ENCODE results near the gene INTS7. TPM values are rescaled to one million over a fixed set of nuclear protein-coding genes. Genes with fewer than 3 reads are reported as not detected.
A peak's percentile ranks its signal among the peaks of the same experiment; 100 is the strongest.

INTS7 gene
- total RNA-seq, 1 experiment from 2014 or later = 25.3 TPM

DNA sequence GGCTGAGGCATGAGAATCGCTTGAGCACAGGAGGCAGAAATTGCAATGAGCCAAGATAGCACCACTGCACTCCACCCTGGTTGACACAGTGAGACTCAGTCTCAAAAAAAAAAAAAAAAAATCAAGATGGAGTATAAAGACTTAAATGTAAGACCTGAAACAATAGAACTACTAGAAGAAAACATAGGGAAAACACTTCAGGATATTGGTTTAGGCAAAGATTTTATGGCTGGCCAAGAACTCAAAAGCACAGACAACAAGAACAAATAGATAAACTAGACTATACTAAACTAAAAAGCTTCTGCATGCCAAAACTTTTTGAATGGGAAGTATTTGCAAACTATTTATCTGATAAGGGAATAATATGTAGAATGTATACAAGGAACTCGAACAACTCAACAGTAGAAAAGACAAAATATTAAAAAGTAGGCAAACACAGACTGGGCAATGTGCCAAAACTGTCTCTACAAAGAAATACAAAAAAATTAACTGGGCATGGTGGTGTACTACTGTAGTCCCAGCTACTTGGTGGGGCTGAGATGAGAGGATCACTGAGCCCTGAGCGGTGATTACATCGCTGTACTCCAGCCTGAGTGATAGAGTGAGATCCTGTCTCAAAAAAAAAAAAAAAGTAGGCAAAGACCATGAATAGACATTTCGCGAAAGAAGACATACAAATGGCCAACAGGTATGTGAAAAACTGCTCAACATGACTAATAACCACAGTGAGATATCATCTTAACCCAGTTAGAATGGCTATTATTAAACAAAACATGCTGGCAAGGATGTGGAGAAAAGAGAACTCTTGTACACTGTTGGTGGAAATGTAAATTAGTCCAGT is 25.5 kb upstream of the INTS7 start:
- Histone ChIP-seq H3K27ac (ENCODE audit: low read length) (no peak overlapping the region), H3K4me3 (ENCODE audit: low read length) (no peak overlapping the region), H3K36me3 (ENCODE audit: low read depth, low read length) (peaks cover 32% of the 10 kb centered on the region), H3K4me1 (ENCODE audit: insufficient read depth, low read length) (peaks cover 18% of the 10 kb centered on the region), H3F3A (ENCODE audit: low read length, unreplicated experiment) (peaks cover 10% of the 10 kb centered on the region), H3K9me3 (ENCODE audit: low read length) (no peaks in the 10 kb centered on the region), H3K27me3 (ENCODE audit: low read length) (no peaks in the 10 kb centered on the region), H3K4me2 (ENCODE audit: low read length) (no peak overlapping the region), H4K20me1 (ENCODE audit: low read length) (0 out of 2 replicates have a peak, but pooled peaks cover 10% of the 10 kb centered on the region), H2AFZ (ENCODE audit: low read length) (no peak overlapping the region), H3K79me2 (ENCODE audit: low read length) (no peaks in the 10 kb centered on the region), H3K9ac (ENCODE audit: low read length) (no peak overlapping the region), H3K9me2 (replicated peaks; ENCODE audit: low read length) (no peaks in the 10 kb centered on the region)
- ATAC-seq (peak; percentile 67), DNase-seq (peak; percentile 74)
- intact Hi-C loops (cut with micrococcal nuclease) = no loop called here
- TF ChIP-seq EZH2phosphoT487 (IDR thresholded peaks at IDR 0.05; ENCODE audit: borderline replicate concordance, low read length) = no peak
- TF ChIP-seq EZH2 (IDR thresholded peaks at IDR 0.05; ENCODE audit: low read length, unreplicated experiment) = no peak
- TF ChIP-seq, protein P1, sequence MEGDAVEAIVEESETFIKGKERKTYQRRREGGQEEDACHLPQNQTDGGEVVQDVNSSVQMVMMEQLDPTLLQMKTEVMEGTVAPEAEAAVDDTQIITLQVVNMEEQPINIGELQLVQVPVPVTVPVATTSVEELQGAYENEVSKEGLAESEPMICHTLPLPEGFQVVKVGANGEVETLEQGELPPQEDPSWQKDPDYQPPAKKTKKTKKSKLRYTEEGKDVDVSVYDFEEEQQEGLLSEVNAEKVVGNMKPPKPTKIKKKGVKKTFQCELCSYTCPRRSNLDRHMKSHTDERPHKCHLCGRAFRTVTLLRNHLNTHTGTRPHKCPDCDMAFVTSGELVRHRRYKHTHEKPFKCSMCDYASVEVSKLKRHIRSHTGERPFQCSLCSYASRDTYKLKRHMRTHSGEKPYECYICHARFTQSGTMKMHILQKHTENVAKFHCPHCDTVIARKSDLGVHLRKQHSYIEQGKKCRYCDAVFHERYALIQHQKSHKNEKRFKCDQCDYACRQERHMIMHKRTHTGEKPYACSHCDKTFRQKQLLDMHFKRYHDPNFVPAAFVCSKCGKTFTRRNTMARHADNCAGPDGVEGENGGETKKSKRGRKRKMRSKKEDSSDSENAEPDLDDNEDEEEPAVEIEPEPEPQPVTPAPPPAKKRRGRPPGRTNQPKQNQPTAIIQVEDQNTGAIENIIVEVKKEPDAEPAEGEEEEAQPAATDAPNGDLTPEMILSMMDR (conservative IDR thresholded peaks at IDR 0.05; ENCODE audit: low read depth, low read length) = no peak
- BruUV-seq (replicated peaks) = no TSS peak
- POLR2A ChIA-PET (ENCODE audit: unreplicated experiment) = no interaction called here
- CTCF ChIA-PET = interaction anchor here (0.8 kb wide), 1 partner anchor 10 kb away, joined by 3 read pairs; no protein-coding TSS in a partner anchor

DNA sequence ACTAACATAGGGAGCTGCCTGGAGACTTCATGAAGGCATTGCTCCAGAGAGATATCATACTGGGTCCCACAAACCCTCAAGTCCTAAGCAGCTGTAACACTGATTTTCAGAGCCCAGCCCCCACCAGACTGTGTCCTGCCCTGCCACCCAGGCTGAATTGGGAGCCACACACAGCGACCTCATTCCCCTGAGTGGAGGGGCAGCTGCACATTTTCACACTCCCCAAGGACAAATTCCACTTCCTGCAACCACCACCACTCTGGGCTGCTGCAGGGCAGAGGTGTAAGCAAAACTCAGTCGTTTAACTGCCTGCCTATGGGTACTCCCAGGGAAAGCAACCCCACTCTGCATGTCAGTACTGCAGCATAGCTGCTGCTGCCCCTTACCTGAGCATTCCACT is 20.0 kb upstream of the INTS7 start:
- TF ChIP-seq, protein P1 (conservative IDR thresholded peaks at IDR 0.05; ENCODE audit: low read depth, low read length) = no peak
- TF ChIP-seq EZH2phosphoT487 (IDR thresholded peaks at IDR 0.05; ENCODE audit: borderline replicate concordance, low read length) (no peak), EZH2 (IDR thresholded peaks at IDR 0.05; ENCODE audit: low read length, unreplicated experiment) (no peak)

DNA sequence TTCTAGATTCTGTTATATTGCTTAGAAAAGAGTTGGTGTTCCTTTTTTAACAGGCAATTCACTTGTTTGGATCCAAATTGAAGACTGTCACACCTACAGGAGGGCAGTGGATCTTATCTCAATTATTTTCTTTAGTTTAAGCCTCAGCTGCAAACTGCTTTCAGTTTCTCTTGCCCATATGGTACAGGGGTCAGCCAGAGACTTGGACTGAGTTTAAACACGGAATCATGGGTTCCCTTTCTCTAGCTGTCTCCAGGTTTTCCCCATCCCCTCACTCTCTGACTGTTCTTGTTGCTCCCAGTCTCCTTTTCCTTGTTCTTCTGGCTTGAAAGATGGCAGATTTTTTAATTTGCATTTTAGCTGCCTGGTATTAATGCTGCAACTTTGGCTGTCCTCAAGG is 18.6 kb upstream of the INTS7 start:
- H3K4me2 ChIP-seq (ENCODE audit: low read length) = no peak overlapping the region
- H3F3A ChIP-seq (ENCODE audit: low read length, unreplicated experiment) = no peaks in the 10 kb centered on the region
- H3K36me3 ChIP-seq (ENCODE audit: low read depth, low read length) = peaks cover 69% of the 10 kb centered on the region
- no peaks in the 10 kb centered on the region for H3K27me3 ChIP-seq (ENCODE audit: low read length)
- DNase-seq (no peak), ATAC-seq (no peak)
- ChIA-PET CTCF (no interaction called here), POLR2A (ENCODE audit: unreplicated experiment) (no interaction called here)
- H3K9ac ChIP-seq (ENCODE audit: low read length) = no peak overlapping the region
- H3K4me3 ChIP-seq (ENCODE audit: low read length) = no peak overlapping the region
- H4K20me1 ChIP-seq (ENCODE audit: low read length) = no peaks in the 10 kb centered on the region
- H3K27ac ChIP-seq (ENCODE audit: low read length) = no peak overlapping the region
- no peaks in the 10 kb centered on the region for H3K9me3 ChIP-seq (ENCODE audit: low read length)
- no peaks in the 10 kb centered on the region for H3K9me2 ChIP-seq (replicated peaks; ENCODE audit: low read length)
- no TSS peak for BruUV-seq (replicated peaks)
- intact Hi-C loops (cut with micrococcal nuclease) = no loop called here
- H3K79me2 ChIP-seq (ENCODE audit: low read length) = no peaks in the 10 kb centered on the region
- TF ChIP-seq EZH2phosphoT487 (IDR thresholded peaks at IDR 0.05; ENCODE audit: borderline replicate concordance, low read length) (no peak), EZH2 (IDR thresholded peaks at IDR 0.05; ENCODE audit: low read length, unreplicated experiment) (no peak)
- TF ChIP-seq, protein P1 (conservative IDR thresholded peaks at IDR 0.05; ENCODE audit: low read depth, low read length) = no peak
- no peaks in the 10 kb centered on the region for H3K4me1 ChIP-seq (ENCODE audit: insufficient read depth, low read length)
- H2AFZ ChIP-seq (ENCODE audit: low read length) = no peak overlapping the region

More for the DNA sequence above, 20.0 kb upstream of the INTS7 start:
- no peak for DNase-seq
- Histone ChIP-seq H3K27me3 (ENCODE audit: low read length) (no peaks in the 10 kb centered on the region), H2AFZ (ENCODE audit: low read length) (no peak overlapping the region), H3K4me3 (ENCODE audit: low read length) (no peak overlapping the region), H3K4me1 (ENCODE audit: insufficient read depth, low read length) (peaks cover 10% of the 10 kb centered on the region; the same call in 1 of the 2 replicates), H3K4me2 (ENCODE audit: low read length) (no peak overlapping the region), H3K36me3 (ENCODE audit: low read depth, low read length) (peaks cover 62% of the 10 kb centered on the region), H3K9ac (ENCODE audit: low read length) (no peak overlapping the region), H3K9me3 (ENCODE audit: low read length) (no peaks in the 10 kb centered on the region), H3F3A (ENCODE audit: low read length, unreplicated experiment) (peaks cover 4% of the 10 kb centered on the region), H3K79me2 (ENCODE audit: low read length) (no peaks in the 10 kb centered on the region), H4K20me1 (ENCODE audit: low read length) (0 out of 2 replicates have a peak, but pooled peaks cover under 1% of the 10 kb centered on the region), H3K27ac (ENCODE audit: low read length) (no peak overlapping the region), H3K9me2 (replicated peaks; ENCODE audit: low read length) (no peaks in the 10 kb centered on the region)
- CTCF ChIA-PET = no interaction called here
- POLR2A ChIA-PET (ENCODE audit: unreplicated experiment) = no interaction called here
- intact Hi-C loops (cut with micrococcal nuclease) = no loop called here
- no TSS peak for BruUV-seq (replicated peaks)
- ATAC-seq = no peak
